Stimulated activated effector memory CD8-positive, alpha-beta T cell treated with anti-CD3 and anti-CD28 coated beads, Interleukin-12 subunit alpha, Interleukin-12 subunit beta, amount 100 ng/mL, for 72 hours (primary cell): Measurements from ENCODE around the gene GRK6.

Experiments used
- ATAC-seq: fragments of 150-1000 bp; cut with Tn5 transposase; 2 replicates; pipeline ENCODE4 v1.10.0; 2021
- DNase-seq, 2 donors: peaks; one replicate each; pipeline ENCODE4 v3.0.0; 2021 to 2022; ENCODE audit warnings: low spot score in 2 of 2
- H3K27ac Mint-ChIP-seq: one replicate; pipeline ENCODE4 v1.8.0; 2022; ENCODE audit warnings: mild to moderate bottlenecking, mixed read lengths
- H3K36me3 Mint-ChIP-seq: one replicate; pipeline ENCODE4 v1.8.0; 2022; ENCODE audit warnings: mild to moderate bottlenecking, mixed read lengths
- H3K4me1 Mint-ChIP-seq: one replicate; pipeline ENCODE4 v1.8.0; 2022; ENCODE audit warnings: mixed read lengths
- H3K4me3 Mint-ChIP-seq: one replicate; pipeline ENCODE4 v1.8.0; 2022; ENCODE audit warnings: mild to moderate bottlenecking, mixed read lengths
- H3K9me3 Mint-ChIP-seq: one replicate; pipeline ENCODE4 v1.8.0; 2022; ENCODE audit warnings: mixed read lengths

GRK6 gene

DNA sequence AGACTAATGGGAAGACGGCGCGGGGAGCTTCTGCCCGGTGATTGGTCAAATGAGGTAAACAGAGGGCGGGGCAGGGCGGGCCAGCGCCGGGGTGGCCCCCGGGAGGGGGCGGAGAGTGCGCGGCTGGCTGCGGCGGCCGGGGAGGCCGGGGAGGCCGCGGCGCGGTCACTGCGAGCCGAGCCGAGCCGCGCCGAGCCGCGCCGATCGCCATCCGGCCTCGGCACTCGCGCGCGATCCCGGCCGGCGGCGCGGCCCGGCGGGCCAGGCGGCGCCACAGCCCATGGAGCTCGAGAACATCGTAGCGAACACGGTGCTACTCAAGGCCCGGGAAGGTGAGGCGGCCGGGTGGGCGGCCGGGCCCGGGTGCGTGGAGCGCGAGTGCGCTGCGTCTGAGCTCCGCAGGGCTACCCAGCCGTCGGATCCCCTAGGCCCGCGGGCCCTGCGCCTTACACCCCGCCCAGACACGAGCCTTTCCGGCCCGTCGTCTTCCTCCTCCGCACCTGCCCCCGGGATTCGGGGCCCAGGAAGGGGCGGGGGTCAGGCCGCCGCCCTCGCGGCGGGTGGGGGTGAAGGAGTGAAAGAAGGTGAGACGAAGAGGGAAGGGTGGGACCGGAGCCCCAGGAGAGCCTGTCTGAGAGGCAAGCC is at the start of gene GRK6:
Gene GRK6 (plus strand): TSS at position 111 of the 645 bp plus-strand sequence. CDS start 170 bp downstream, at position 281.
- peak; percentile 71 for ATAC-seq
- Mint-ChIP-seq H3K36me3 (peaks cover 61% of the 10 kb centered on the region), H3K27ac (peak within 1 kb of the TSS; percentile 93), H3K4me3 (peak within 1 kb of the TSS; percentile 76), H3K4me1 (peaks cover 55% of the 10 kb centered on the region), H3K9me3 (no peaks in the 10 kb centered on the region)
- peak in 1 of 2 donors; percentile 86 for DNase-seq

- DNase-seq (no peak), ATAC-seq (no peak)
- Mint-ChIP-seq H3K4me1 (peaks cover 35% of the 10 kb centered on the region), H3K27ac (peak overlapping the region; percentile 64), H3K36me3 (peaks cover 14% of the 10 kb centered on the region), H3K4me3 (no peak overlapping the region), H3K9me3 (no peaks in the 10 kb centered on the region)
Measured at GRCh38 chr5:177377851-177378776, 48.4 kb upstream of the GRK6 start.

DNA sequence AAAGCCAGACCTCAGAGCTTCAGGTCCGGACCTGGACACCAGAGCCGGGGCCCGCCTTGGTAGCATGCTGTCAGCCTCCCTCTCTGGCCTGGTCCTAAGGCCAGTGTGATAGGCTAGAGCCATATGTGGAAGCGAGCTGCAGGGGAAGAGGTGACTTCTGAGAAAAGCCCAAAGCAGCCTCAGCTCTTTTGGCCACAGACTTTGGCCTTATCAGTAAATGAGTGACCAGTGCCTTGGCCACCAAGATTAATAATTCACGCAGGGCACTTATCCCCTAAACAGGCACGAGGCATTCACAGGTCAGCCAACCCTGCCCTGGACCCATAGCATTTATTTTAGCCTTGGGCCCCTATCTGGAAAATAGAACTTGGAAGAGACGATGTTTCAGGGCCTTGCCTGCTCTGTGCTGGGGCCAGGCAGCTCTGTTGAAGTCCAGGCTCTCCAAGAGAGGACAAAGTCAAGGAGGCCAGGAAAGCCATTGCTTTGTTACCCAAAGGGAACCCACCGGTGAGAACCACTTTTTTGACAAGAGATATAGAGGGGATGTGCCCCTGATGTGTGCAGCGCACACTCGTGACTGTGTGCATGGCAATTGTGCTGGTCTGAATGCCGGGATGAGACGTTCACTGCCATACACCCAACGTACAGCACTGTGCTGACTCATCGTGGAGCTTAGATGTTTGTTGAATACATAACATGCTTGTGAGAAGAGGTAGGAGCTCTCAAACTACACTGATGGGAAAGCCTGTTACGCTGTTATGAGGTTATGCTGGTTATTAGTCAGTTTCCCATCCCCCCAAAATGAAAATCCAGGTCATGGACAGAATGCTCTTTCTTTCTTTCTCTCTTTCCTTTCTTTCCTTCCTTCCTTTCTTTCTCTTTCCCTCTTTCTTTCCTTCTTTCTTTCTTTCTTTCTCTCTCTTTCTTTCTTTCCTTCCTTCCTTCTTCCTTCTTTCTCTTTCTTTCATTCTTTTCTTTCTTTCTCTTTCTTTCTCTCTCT is 47.3 kb upstream of the GRK6 start:
- Mint-ChIP-seq H3K27ac (peak overlapping the region; percentile 66), H3K4me3 (peak overlapping the region; percentile 45), H3K4me1 (peaks cover 33% of the 10 kb centered on the region), H3K9me3 (no peaks in the 10 kb centered on the region), H3K36me3 (peaks cover 12% of the 10 kb centered on the region)
- ATAC-seq (peak; percentile 98), DNase-seq (no peak)

GRCh38 chr5:177380805-177381126 is 45.7 kb upstream of the GRK6 start:
- no peak for ATAC-seq

DNA sequence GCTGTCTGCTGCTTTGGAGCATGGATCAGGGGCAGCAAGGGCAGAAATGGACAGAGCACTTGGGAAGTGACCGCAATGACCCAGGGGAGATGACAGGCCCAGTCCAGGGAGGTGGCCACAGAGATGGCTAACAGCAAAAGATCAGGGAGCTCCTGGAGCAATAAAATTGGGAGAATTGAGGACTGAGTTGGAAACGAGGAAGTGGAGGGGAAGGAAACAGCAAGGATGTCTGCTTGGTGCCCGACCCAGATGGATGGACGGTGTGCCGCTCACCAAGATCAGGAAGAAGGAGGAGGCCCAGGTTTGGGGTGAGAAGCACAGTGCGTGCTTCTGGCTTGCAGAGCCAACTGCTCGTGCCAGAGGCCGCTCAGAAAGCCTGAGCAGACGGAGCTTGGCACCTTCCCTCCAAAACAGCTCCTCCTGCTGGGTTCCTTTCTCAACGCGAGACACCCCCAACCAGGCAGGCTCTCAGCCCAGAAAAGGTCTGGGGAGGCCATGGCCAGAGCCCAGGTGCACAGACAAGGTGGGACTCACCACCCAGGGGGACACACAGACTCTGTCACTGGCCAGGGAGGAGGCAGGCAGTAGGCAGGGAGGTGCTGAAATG is 44.0 kb upstream of the GRK6 start:
- Mint-ChIP-seq H3K36me3 (peaks cover under 1% of the 10 kb centered on the region), H3K9me3 (no peaks in the 10 kb centered on the region), H3K27ac (peak overlapping the region; percentile 32), H3K4me1 (peaks cover 43% of the 10 kb centered on the region), H3K4me3 (no peak overlapping the region)
- ATAC-seq: no peak
- no peak for DNase-seq

More at GRCh38 chr5:177380805-177381126, 45.7 kb upstream of the GRK6 start:
- peaks cover 7% of the 10 kb centered on the region for H3K36me3 Mint-ChIP-seq
- no peaks in the 10 kb centered on the region for H3K9me3 Mint-ChIP-seq
- peaks cover 40% of the 10 kb centered on the region for H3K4me1 Mint-ChIP-seq
- DNase-seq: no peak
- H3K27ac Mint-ChIP-seq: peak overlapping the region; percentile 33
- H3K4me3 Mint-ChIP-seq: no peak overlapping the region

- peaks cover 50% of the 10 kb centered on the region for H3K4me1 Mint-ChIP-seq
- H3K4me3 Mint-ChIP-seq: no peak overlapping the region
- DNase-seq (no peak), ATAC-seq (no peak)
- no peaks in the 10 kb centered on the region for H3K36me3 Mint-ChIP-seq
- H3K9me3 Mint-ChIP-seq: no peaks in the 10 kb centered on the region
- H3K27ac Mint-ChIP-seq: no peak overlapping the region
Measured at GRCh38 chr5:177383181-177383580, 43.3 kb upstream of the GRK6 start.

GRCh38 chr5:177384134-177384533 is 42.3 kb upstream of the GRK6 start, which contains the start of gene SLC34A1:
TSS of gene SLC34A1 (plus strand) at chr5:177384434. CDS start at chr5:177385742, 1,308 bp downstream.
- ATAC-seq (no peak), DNase-seq (no peak)
- H3K9me3 Mint-ChIP-seq: no peaks in the 10 kb centered on the region
- peak within 1 kb of the TSS; percentile 43 for H3K4me3 Mint-ChIP-seq
- peaks cover 56% of the 10 kb centered on the region for H3K4me1 Mint-ChIP-seq
- peak within 1 kb of the TSS; percentile 46 for H3K27ac Mint-ChIP-seq
- no peaks in the 10 kb centered on the region for H3K36me3 Mint-ChIP-seq

GRCh38 chr5:177385720-177386119 is 40.8 kb upstream of the GRK6 start:
- ATAC-seq (no peak), DNase-seq (no peak)
- peak overlapping the region; percentile 43 for H3K4me3 Mint-ChIP-seq
- peaks cover 58% of the 10 kb centered on the region for H3K4me1 Mint-ChIP-seq
- peak overlapping the region; percentile 46 for H3K27ac Mint-ChIP-seq
- H3K9me3 Mint-ChIP-seq: no peaks in the 10 kb centered on the region
- H3K36me3 Mint-ChIP-seq: peaks cover 12% of the 10 kb centered on the region

DNA sequence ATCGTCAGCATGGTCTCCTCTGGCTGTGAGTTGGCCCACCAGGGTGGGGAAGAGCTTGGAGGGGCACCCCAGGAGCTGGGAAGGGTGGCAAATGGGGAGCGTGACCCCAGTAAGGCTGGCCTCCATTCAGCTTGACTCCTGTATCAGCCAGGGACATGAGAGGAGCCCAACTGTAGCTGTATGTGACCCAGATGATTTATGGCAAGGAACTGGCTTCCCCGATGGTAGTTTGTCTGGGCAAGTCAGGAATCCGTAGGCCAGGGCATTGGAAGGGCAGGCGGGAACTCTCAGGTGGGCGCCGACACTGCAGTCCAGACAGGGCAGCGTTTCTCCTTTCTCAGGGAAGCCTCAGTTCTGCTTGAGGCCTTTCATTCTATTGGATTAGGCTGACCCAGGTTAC is 39.9 kb upstream of the GRK6 start:
- peaks cover 66% of the 10 kb centered on the region for H3K4me1 Mint-ChIP-seq
- H3K36me3 Mint-ChIP-seq: peaks cover 12% of the 10 kb centered on the region
- no peaks in the 10 kb centered on the region for H3K9me3 Mint-ChIP-seq
- ATAC-seq (no peak), DNase-seq (no peak)
- peak overlapping the region; percentile 43 for H3K4me3 Mint-ChIP-seq
- no peak overlapping the region for H3K27ac Mint-ChIP-seq

- Mint-ChIP-seq H3K9me3 (no peaks in the 10 kb centered on the region), H3K4me3 (no peak overlapping the region), H3K4me1 (peaks cover 64% of the 10 kb centered on the region), H3K36me3 (peaks cover 12% of the 10 kb centered on the region), H3K27ac (no peak overlapping the region)
- ATAC-seq: no peak
- DNase-seq: no peak
Measured at GRCh38 chr5:177387405-177387804, 39.1 kb upstream of the GRK6 start.

- Mint-ChIP-seq H3K27ac (peak overlapping the region; percentile 27), H3K36me3 (peaks cover 12% of the 10 kb centered on the region), H3K4me3 (peak overlapping the region; percentile 46), H3K4me1 (peaks cover 60% of the 10 kb centered on the region), H3K9me3 (no peaks in the 10 kb centered on the region)
- DNase-seq (no peak), ATAC-seq (no peak)
Measured at GRCh38 chr5:177388521-177389052, 37.9 kb upstream of the GRK6 start.

GRCh38 chr5:177389241-177390169 is 37.0 kb upstream of the GRK6 start:
- Mint-ChIP-seq H3K27ac (peak overlapping the region; percentile 27), H3K36me3 (peaks cover 12% of the 10 kb centered on the region), H3K4me3 (peak overlapping the region; percentile 46), H3K4me1 (peaks cover 54% of the 10 kb centered on the region), H3K9me3 (no peaks in the 10 kb centered on the region)
- peak; percentile 89 for ATAC-seq
- DNase-seq: peak; percentile 31 to 80
